Measurements from ENCODE around the gene TMOD3. TPM values are rescaled to one million over a fixed set of nuclear protein-coding genes. Genes with fewer than 3 reads are reported as not detected.

Gene TMOD3
- total RNA-seq, 1 experiment from 2014 or later: 53.6 TPM

- CTCF ChIA-PET: no interaction called here
- H3K9me3 Mint-ChIP-seq (ENCODE audit: low read depth, unreplicated experiment): no peaks in the 10 kb centered on the region
- peaks cover 22% of the 10 kb centered on the region for H3K36me3 Mint-ChIP-seq (ENCODE audit: insufficient read depth, unreplicated experiment)
- no TSS peak for BruUV-seq (replicated peaks)
- no peaks in the 10 kb centered on the region for H3K4me1 Mint-ChIP-seq (ENCODE audit: low read depth, unreplicated experiment)
- no peak overlapping the region for H3K4me3 Mint-ChIP-seq (ENCODE audit: low read depth, unreplicated experiment)
- no peak for TF ChIP-seq CTCF (IDR thresholded peaks at IDR 0.05; ENCODE audit: unreplicated experiment)
- DNase-seq: no peak
- no peak overlapping the region for H3K27ac Mint-ChIP-seq (ENCODE audit: unreplicated experiment)
- H3K27me3 Mint-ChIP-seq (ENCODE audit: unreplicated experiment): no peaks in the 10 kb centered on the region
- intact Hi-C loops (cut with micrococcal nuclease; ENCODE audit: unreplicated experiment): no loop called here
These were observed 83.1 kb downstream of the TMOD3 start for GRCh38 chr15:51912528-51912927.

GRCh38 chr15:51917493-51917892 is 88.0 kb downstream of the TMOD3 start:
- intact Hi-C loops (cut with micrococcal nuclease; ENCODE audit: unreplicated experiment): no loop called here
- Mint-ChIP-seq H3K4me1 (ENCODE audit: low read depth, unreplicated experiment) (no peaks in the 10 kb centered on the region), H3K27me3 (ENCODE audit: unreplicated experiment) (no peaks in the 10 kb centered on the region), H3K4me3 (ENCODE audit: low read depth, unreplicated experiment) (no peak overlapping the region), H3K9me3 (ENCODE audit: low read depth, unreplicated experiment) (no peaks in the 10 kb centered on the region), H3K36me3 (ENCODE audit: insufficient read depth, unreplicated experiment) (peaks cover 14% of the 10 kb centered on the region), H3K27ac (ENCODE audit: unreplicated experiment) (no peak overlapping the region)
- peak; percentile 41 for DNase-seq
- peak; percentile 17 for TF ChIP-seq CTCF (IDR thresholded peaks at IDR 0.05; ENCODE audit: unreplicated experiment)
- BruUV-seq (replicated peaks): no TSS peak
- CTCF ChIA-PET: interaction anchor here (0.6 to 1.1 kb wide), 5 partner anchors 29 to 161 kb away, joined by 3 to 5 read pairs (median 3); no protein-coding TSS in a partner anchor

GRCh38 chr15:51924156-51925068 is 95.0 kb downstream of the TMOD3 start:
- no peaks in the 10 kb centered on the region for H3K4me1 Mint-ChIP-seq (ENCODE audit: low read depth, unreplicated experiment)
- no peaks in the 10 kb centered on the region for H3K27me3 Mint-ChIP-seq (ENCODE audit: unreplicated experiment)
- H3K4me3 Mint-ChIP-seq (ENCODE audit: low read depth, unreplicated experiment): no peak overlapping the region
- intact Hi-C loops (cut with micrococcal nuclease; ENCODE audit: unreplicated experiment): no loop called here
- no TSS peak for BruUV-seq (replicated peaks)
- TF ChIP-seq CTCF (IDR thresholded peaks at IDR 0.05; ENCODE audit: unreplicated experiment): no peak
- H3K9me3 Mint-ChIP-seq (ENCODE audit: low read depth, unreplicated experiment): no peaks in the 10 kb centered on the region
- H3K36me3 Mint-ChIP-seq (ENCODE audit: insufficient read depth, unreplicated experiment): peaks cover 11% of the 10 kb centered on the region
- no peak overlapping the region for H3K27ac Mint-ChIP-seq (ENCODE audit: unreplicated experiment)
- CTCF ChIA-PET: no interaction called here
- no peak for DNase-seq

GRCh38 chr15:51926809-51927208 is 97.4 kb downstream of the TMOD3 start:
- TF ChIP-seq CTCF (IDR thresholded peaks at IDR 0.05; ENCODE audit: unreplicated experiment): no peak
- H3K27me3 Mint-ChIP-seq (ENCODE audit: unreplicated experiment): no peaks in the 10 kb centered on the region
- no peaks in the 10 kb centered on the region for H3K9me3 Mint-ChIP-seq (ENCODE audit: low read depth, unreplicated experiment)
- H3K4me3 Mint-ChIP-seq (ENCODE audit: low read depth, unreplicated experiment): no peak overlapping the region
- H3K27ac Mint-ChIP-seq (ENCODE audit: unreplicated experiment): no peak overlapping the region
- BruUV-seq (replicated peaks): no TSS peak
- no peaks in the 10 kb centered on the region for H3K4me1 Mint-ChIP-seq (ENCODE audit: low read depth, unreplicated experiment)
- CTCF ChIA-PET: no interaction called here
- peaks cover 6% of the 10 kb centered on the region for H3K36me3 Mint-ChIP-seq (ENCODE audit: insufficient read depth, unreplicated experiment)
- DNase-seq: no peak
- intact Hi-C loops (cut with micrococcal nuclease; ENCODE audit: unreplicated experiment): no loop called here
